Activated CD8-positive, alpha-beta memory T cell treated with anti-CD3 and anti-CD28 coated beads, Interleukin-2, amount 50 U/mL, for 48 hours (primary cell): Measurements from ENCODE around the gene DHDH.
A peak's percentile ranks its signal among the peaks of the same experiment; 100 is the strongest.

Source experiments
- DNase-seq: peaks from one replicate; pipeline ENCODE4 v3.0.0-alpha.2; 2020

DHDH gene

GRCh38 chr19:48950830-48951519 is 17.5 kb downstream of the DHDH start:
- no peak for DNase-seq

GRCh38 chr19:48953141-48953540 is 19.6 kb downstream of the DHDH start:
- DNase-seq: no peak

GRCh38 chr19:48953990-48954594 is 20.6 kb downstream of the DHDH start:
- no peak for DNase-seq

- DNase-seq: peak; percentile 98
Observed at GRCh38 chr19:48954595-48955307, 21.3 kb downstream of the DHDH start, which contains the start of gene BAX. Gene BAX (plus strand): TSS chr19:48954875. CDS start chr19:48954929, 54 bp downstream.

- DNase-seq: no peak
Observed at GRCh38 chr19:48955308-48955958, 21.9 kb downstream of the DHDH start.

GRCh38 chr19:48958006-48958405 is 24.5 kb downstream of the DHDH start:
- DNase-seq: no peak

GRCh38 chr19:48959341-48960239 is 26.1 kb downstream of the DHDH start:
- DNase-seq: no peak

GRCh38 chr19:48961051-48961649 is 27.7 kb downstream of the DHDH start:
- DNase-seq: peak; percentile 56

GRCh38 chr19:48961673-48962028 is 28.2 kb downstream of the DHDH start:
- DNase-seq: no peak

GRCh38 chr19:48962029-48962848 is 28.7 kb downstream of the DHDH start:
- peak; percentile 73 for DNase-seq

- no peak for DNase-seq
Observed at GRCh38 chr19:48962849-48963165, 29.3 kb downstream of the DHDH start.

GRCh38 chr19:48963371-48964204 is 30.1 kb downstream of the DHDH start:
- peak; percentile 89 for DNase-seq

- peak; percentile 68 for DNase-seq
Observed at GRCh38 chr19:48964205-48965039, 30.9 kb downstream of the DHDH start.

GRCh38 chr19:48965040-48965805 is 31.7 kb downstream of the DHDH start, which contains the start of gene FTL:
Gene FTL (plus strand): TSS chr19:48965309. CDS start chr19:48965508, 199 bp downstream.
- peak; percentile 97 for DNase-seq

GRCh38 chr19:48965806-48966540 is 32.5 kb downstream of the DHDH start:
- DNase-seq: peak; percentile 93

GRCh38 chr19:48966541-48967345 is 33.2 kb downstream of the DHDH start:
- DNase-seq: peak; percentile 60
